ENCODE data around the gene SEMA6A.

DNA sequence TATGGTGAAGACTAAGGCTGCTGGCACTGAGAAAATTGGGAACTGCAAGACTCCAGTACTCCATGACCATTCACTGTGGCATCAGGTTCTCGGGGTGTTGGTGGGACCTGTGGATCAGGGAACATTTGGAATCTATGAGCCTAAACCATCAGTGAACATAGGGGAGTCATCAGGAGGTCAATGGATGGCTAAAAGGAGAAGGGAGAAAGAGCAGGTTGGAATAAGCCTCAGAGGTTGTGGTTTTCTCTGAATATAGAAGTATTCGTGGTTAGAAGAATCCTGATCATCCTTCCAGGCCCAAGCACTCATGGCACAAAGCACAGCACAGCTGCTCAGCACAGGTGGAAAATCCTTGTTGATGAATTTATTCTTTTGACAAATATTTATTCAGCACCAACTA, 156.6 kb downstream of the SEMA6A start:
- TF ChIP-seq, protein P1, sequence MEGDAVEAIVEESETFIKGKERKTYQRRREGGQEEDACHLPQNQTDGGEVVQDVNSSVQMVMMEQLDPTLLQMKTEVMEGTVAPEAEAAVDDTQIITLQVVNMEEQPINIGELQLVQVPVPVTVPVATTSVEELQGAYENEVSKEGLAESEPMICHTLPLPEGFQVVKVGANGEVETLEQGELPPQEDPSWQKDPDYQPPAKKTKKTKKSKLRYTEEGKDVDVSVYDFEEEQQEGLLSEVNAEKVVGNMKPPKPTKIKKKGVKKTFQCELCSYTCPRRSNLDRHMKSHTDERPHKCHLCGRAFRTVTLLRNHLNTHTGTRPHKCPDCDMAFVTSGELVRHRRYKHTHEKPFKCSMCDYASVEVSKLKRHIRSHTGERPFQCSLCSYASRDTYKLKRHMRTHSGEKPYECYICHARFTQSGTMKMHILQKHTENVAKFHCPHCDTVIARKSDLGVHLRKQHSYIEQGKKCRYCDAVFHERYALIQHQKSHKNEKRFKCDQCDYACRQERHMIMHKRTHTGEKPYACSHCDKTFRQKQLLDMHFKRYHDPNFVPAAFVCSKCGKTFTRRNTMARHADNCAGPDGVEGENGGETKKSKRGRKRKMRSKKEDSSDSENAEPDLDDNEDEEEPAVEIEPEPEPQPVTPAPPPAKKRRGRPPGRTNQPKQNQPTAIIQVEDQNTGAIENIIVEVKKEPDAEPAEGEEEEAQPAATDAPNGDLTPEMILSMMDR (IDR thresholded peaks at IDR 0.05), result no peak
- TF ChIP-seq POLR2A (IDR thresholded peaks at IDR 0.05), result no peak

Data from breast epithelium (tissue), 3 donors.